HUES64 (cell line): Measurements from ENCODE around the gene ADARB2.

Source experiments
- H3K27ac ChIP-seq: 2 replicates; pipeline ENCODE4 v1.7.0; 2013; ENCODE audit warnings: low read depth, low read length, inconsistent platforms
- H3K27me3 ChIP-seq: 2 replicates; pipeline ENCODE4 v1.6.1; 2013; ENCODE audit warnings: mild to moderate bottlenecking, low read length; ENCODE audit not compliant: insufficient read depth
- H3K36me3 ChIP-seq: 2 replicates; pipeline ENCODE4 v1.6.1; 2013; ENCODE audit warnings: mild to moderate bottlenecking, low read length; ENCODE audit not compliant: insufficient read depth
- H3K4me1 ChIP-seq: 2 replicates; pipeline ENCODE4 v1.6.1; 2013; ENCODE audit warnings: mild to moderate bottlenecking, low read length, moderate library complexity; ENCODE audit not compliant: insufficient read depth
- H3K4me3 ChIP-seq: 2 replicates; pipeline ENCODE4 v1.5.1; 2013; ENCODE audit warnings: mild to moderate bottlenecking, low read length, moderate library complexity
- H3K9ac ChIP-seq: 2 replicates; pipeline ENCODE4 v1.6.1; 2013; ENCODE audit warnings: mild to moderate bottlenecking, low read depth, low read length
- H3K9me3 ChIP-seq: 2 replicates; pipeline ENCODE4 v1.6.1; 2013; ENCODE audit warnings: low read depth, low read length; ENCODE audit not compliant: insufficient read depth
- WGBS: fragments of 150-250, 120-280 bp; methylation state at CpG from one replicate; pipeline ENCODE4 v1.1.7; 2013; ENCODE audit warnings: missing lambda C conversion rate; 5-methylcytosine and 5-hydroxymethylcytosine counted together

ADARB2 gene

DNA sequence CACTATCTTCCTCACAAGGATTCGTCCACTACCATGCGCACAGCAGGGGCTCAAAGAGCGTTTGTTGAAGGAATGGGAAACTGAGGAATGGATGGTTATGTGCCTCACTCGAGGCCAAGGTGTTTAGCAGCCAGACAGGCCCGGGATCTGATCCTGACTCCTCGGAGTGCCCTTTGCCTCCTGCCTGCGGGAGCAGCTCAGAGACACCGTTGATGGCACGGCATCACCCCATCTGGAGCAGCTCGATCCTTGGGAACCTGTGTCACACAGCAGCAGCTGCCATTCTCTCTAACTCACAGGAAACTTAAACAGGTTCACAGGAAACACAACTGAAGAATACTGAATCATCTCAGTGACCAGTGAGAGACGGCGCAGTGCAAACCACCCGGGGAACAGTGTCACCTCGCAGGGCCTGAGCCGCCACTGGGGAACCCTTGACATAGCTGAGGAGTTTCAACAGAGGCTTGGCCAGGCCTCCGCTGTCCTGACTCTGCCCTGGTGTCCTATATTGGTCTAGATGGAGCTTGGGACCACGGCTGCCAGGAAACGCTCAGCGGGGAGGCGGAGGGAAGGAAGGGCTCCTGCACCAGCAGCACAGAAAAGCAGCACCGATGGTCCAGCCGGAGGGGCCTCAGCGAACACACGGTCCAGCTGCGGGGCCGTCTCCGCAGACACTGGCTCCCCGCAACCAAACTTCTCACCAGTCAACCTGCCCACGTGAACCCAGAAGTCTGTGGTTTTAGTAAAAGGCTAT lies 169.4 kb downstream of the ADARB2 start:
- H3K4me3 ChIP-seq: no peak overlapping the region
- no peak overlapping the region for H3K9ac ChIP-seq
- 92% methylated on average over 28 of the region's 29 CpGs for WGBS
- H3K9me3 ChIP-seq: no peaks in the 10 kb centered on the region
- no peak overlapping the region for H3K27ac ChIP-seq
- no peaks in the 10 kb centered on the region for H3K4me1 ChIP-seq
- H3K27me3 ChIP-seq: no peaks in the 10 kb centered on the region
- no peaks in the 10 kb centered on the region for H3K36me3 ChIP-seq

DNA sequence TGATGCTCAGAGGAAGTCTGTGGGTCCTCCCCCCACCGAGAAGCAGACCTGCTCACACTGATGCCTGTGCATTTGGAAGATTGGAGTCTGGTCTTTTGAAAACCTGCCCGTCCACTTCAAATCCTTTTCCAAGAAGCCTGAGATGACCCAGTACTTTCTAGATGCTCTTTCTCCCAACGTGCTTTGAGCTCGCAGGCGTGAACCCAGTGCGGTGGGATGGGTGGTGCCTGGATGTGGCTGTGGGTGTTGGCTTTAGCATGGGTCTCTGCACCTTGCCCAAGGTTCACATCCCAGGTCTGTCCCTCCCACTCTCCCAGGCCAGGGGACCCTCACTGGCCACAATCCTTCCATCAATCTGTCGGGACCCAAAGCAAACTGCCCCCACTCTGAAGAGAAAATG lies 170.2 kb downstream of the ADARB2 start:
- H3K9me3 ChIP-seq: no peaks in the 10 kb centered on the region
- no peaks in the 10 kb centered on the region for H3K4me1 ChIP-seq
- no peak overlapping the region for H3K27ac ChIP-seq
- H3K36me3 ChIP-seq: no peaks in the 10 kb centered on the region
- no peaks in the 10 kb centered on the region for H3K27me3 ChIP-seq
- H3K9ac ChIP-seq: no peak overlapping the region
- 90% methylated on average over 4 of the region's 7 CpGs for WGBS
- H3K4me3 ChIP-seq: no peak overlapping the region

DNA sequence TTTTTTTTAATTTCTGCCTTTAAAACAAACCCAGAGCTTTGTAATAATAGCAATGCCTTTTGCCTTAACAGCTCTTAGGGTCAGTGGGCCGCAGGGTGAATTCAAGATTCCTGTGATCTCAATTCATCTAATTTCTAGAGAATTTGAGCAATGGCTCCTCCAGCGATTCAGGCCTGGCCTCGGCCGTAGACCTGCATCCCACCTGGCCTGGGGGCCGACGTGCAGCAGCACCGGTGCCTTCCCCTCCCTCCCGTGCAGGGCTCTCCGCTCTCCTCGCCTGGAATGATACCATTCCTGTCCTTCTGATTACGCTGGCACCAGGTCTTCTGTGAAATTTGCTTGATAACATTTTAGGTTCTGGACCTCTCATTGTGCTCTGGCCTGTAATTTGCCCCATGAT lies 172.5 kb downstream of the ADARB2 start:
- Histone ChIP-seq H3K27me3 (no peaks in the 10 kb centered on the region), H3K36me3 (no peaks in the 10 kb centered on the region), H3K27ac (no peak overlapping the region), H3K4me3 (no peak overlapping the region), H3K4me1 (no peaks in the 10 kb centered on the region), H3K9me3 (no peaks in the 10 kb centered on the region), H3K9ac (no peak overlapping the region)
- 96% methylated on average over 11 of the region's 11 CpGs for WGBS

DNA sequence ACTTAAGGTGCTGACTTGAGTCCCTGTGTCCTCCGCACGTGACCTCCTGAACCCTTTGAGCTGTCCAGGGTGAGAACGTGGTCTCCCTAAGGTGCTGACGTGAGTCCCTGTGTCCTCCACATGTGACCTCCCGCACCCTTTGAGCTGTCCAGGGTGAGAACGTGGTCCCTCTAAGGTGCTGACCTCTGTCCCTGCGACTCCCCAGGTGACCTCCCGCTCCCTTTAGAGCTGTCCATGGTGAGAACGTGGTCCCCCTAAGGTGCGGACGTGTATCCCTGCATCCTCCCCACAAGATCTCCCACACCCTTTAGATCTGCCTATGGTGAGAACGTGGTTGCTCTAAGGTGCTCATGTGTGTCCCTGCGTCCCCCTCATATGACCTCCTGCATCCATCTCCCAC lies 174.3 kb downstream of the ADARB2 start:
- no peaks in the 10 kb centered on the region for H3K4me1 ChIP-seq
- no peaks in the 10 kb centered on the region for H3K36me3 ChIP-seq
- no peak overlapping the region for H3K27ac ChIP-seq
- no peaks in the 10 kb centered on the region for H3K27me3 ChIP-seq
- H3K9ac ChIP-seq: no peak overlapping the region
- H3K9me3 ChIP-seq: no peaks in the 10 kb centered on the region
- 87% methylated on average over 13 of the region's 13 CpGs for WGBS
- no peak overlapping the region for H3K4me3 ChIP-seq

DNA sequence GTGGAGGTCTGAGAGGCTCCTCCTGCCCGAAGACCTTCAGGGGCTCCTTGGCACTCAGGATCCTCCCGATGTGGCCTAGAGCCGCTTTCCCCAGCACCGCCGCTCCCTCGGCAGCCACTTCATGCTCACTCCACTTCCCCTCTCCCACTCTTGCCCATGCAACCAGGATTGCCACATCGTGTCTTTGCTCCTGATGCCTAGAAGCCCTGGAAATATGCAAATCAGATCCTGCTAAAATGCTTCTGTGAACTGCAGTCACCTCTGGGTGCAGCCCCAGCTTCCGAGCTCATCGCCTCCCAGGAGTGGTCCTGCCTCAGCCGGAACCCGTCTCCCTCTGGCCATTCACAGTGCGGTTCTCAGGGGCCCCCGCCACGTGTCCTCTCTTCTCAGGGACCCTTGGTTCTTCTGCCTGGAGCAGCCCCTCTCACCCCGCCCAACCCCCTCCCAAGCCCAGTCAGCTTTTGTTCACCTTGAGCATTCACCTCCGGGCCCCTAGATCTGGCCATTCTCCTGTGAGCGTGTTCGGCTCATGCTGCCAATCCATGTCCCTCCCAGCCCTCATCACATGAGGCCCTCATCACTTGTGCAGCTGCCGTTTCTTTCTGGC lies 175.5 kb downstream of the ADARB2 start:
- WGBS: 90% methylated on average over 19 of the region's 19 CpGs
- H3K36me3 ChIP-seq: no peaks in the 10 kb centered on the region

DNA sequence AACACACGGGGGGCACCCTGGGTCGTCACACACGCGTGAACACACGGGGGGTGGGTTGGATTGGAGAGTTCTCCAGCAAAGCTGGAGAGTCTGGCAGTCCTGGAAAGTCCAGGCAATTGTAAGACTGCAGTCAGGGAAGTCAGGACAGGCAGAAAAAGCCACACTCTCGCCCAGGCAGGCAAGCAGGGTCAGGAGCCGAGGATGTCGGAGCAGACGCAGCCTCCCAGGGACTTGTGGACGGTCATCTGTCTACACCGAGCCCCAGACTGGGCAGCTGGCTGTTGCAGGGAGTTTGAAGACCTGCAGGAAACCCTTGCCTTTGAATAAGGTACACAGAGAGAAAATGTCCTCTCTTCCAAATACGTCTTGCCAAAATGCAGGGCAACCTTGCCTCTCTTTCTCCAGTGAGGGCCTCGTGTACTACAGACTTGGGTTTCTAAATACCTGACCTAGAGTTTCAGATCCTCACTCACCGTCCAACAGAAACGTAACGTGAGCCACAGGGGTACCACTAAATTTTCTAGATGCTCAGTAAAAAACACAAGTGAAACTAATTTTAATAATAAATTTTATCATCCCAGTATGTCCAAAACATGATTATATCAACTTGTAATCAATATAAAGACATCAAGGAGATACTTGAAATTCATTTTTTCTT lies 176.7 kb downstream of the ADARB2 start:
- no peaks in the 10 kb centered on the region for H3K27me3 ChIP-seq

More for the DNA sequence above, 175.5 kb downstream of the ADARB2 start:
- Histone ChIP-seq H3K27ac (no peak overlapping the region), H3K4me3 (no peak overlapping the region), H3K9me3 (no peaks in the 10 kb centered on the region), H3K27me3 (no peaks in the 10 kb centered on the region), H3K9ac (no peak overlapping the region), H3K4me1 (no peaks in the 10 kb centered on the region)

DNA sequence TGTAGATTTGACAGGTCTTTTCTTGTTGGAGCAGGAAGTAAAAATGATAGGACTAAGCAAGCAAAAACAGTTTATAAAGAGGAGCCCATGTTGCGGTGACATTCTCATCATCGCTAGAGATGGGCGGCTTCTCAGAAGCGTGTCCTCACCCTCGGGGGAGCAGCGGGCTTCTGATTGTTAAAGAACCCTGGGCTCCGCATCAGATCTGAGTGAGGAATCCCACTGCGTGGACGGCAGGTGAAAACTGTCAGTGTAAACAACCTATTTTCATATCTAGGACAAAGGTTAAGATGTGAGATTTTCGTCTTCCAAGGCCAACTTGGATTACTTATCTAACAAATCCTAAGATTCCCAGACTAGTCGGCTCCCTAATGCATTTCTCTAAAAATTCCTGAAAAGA lies 177.6 kb downstream of the ADARB2 start:
- Histone ChIP-seq H3K27ac (no peak overlapping the region), H3K9me3 (no peaks in the 10 kb centered on the region), H3K27me3 (no peaks in the 10 kb centered on the region), H3K4me3 (no peak overlapping the region), H3K9ac (no peak overlapping the region), H3K4me1 (no peaks in the 10 kb centered on the region), H3K36me3 (no peaks in the 10 kb centered on the region)
- 53% methylated on average over 11 of the region's 11 CpGs for WGBS

More for the DNA sequence above, 176.7 kb downstream of the ADARB2 start:
- no peaks in the 10 kb centered on the region for H3K36me3 ChIP-seq
- 85% methylated on average over 16 of the region's 16 CpGs for WGBS
- H3K4me3 ChIP-seq: no peak overlapping the region
- no peaks in the 10 kb centered on the region for H3K9me3 ChIP-seq
- no peak overlapping the region for H3K9ac ChIP-seq
- no peaks in the 10 kb centered on the region for H3K4me1 ChIP-seq
- H3K27ac ChIP-seq: no peak overlapping the region

DNA sequence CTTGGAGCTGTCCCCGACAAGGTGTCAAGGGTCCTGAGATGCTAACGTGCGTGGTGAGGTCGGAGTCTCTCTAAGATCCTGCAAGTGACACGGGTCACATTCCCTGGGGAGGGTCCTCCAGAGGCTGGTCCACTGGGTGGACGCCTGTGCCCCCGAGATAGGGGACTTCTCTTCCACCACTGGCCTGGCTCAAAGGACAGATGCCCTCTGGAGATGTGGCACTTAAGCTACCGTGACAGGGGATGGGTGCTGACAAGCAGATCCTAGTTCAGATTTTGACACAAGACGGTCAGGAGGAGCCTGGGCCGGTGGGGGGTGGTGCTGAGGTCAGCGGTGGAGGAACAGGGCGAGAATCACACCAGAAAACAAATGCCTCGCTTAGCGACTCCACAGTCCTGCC lies 178.0 kb downstream of the ADARB2 start:
- 74% methylated on average over 14 of the region's 14 CpGs for WGBS
- no peaks in the 10 kb centered on the region for H3K27me3 ChIP-seq
- no peaks in the 10 kb centered on the region for H3K36me3 ChIP-seq
- no peak overlapping the region for H3K9ac ChIP-seq
- H3K9me3 ChIP-seq: no peaks in the 10 kb centered on the region
- H3K4me3 ChIP-seq: no peak overlapping the region
- H3K4me1 ChIP-seq: no peaks in the 10 kb centered on the region
- H3K27ac ChIP-seq: no peak overlapping the region

DNA sequence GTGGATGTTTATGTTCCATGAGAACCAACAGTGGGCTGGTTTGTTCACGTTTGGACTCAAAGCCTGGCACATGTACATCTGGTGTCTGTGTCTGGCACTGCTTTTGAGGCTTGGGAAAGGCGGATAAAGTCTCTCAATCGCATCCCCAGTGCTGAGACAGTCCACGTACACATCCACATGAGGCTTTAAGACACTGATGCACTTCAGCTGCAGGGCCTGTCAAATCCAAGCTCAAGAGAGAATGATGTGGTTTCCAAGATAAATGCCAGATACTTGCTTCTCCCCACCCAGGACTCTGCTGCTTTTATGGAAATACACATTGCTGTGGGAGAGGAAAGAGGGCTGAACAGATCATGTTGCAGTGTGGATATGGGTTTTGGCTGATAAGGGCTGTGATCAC lies 178.4 kb downstream of the ADARB2 start:
- Histone ChIP-seq H3K4me3 (no peak overlapping the region), H3K9ac (no peak overlapping the region), H3K9me3 (no peaks in the 10 kb centered on the region), H3K4me1 (no peaks in the 10 kb centered on the region), H3K27me3 (no peaks in the 10 kb centered on the region), H3K36me3 (no peaks in the 10 kb centered on the region), H3K27ac (no peak overlapping the region)
- WGBS: 96% methylated on average over 4 of the region's 4 CpGs

DNA sequence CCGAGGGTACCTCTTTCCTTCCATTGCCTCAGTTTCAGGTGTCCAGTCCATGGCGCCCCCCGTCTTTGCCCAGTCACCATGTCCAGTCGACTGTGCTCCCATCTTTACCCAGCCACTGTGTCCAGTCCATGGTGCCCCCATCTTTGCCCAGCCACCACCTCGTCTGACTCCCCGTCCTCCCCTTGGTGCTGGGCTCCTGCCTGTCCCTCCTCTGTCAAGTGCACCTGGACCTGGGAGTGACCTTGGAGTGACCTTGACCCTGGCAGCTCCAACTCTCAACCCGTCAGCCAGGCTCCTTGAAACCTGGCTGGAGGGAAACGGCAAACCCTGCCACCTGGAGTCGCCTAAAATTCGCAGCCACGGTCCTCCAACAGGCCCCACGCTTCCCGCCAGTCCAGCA lies 180.2 kb downstream of the ADARB2 start:
- no peaks in the 10 kb centered on the region for H3K36me3 ChIP-seq
- no peaks in the 10 kb centered on the region for H3K27me3 ChIP-seq
- WGBS: 83% methylated on average over 13 of the region's 13 CpGs
- H3K9ac ChIP-seq: no peak overlapping the region
- no peaks in the 10 kb centered on the region for H3K4me1 ChIP-seq
- H3K4me3 ChIP-seq: no peak overlapping the region
- H3K9me3 ChIP-seq: no peaks in the 10 kb centered on the region
- H3K27ac ChIP-seq: no peak overlapping the region

DNA sequence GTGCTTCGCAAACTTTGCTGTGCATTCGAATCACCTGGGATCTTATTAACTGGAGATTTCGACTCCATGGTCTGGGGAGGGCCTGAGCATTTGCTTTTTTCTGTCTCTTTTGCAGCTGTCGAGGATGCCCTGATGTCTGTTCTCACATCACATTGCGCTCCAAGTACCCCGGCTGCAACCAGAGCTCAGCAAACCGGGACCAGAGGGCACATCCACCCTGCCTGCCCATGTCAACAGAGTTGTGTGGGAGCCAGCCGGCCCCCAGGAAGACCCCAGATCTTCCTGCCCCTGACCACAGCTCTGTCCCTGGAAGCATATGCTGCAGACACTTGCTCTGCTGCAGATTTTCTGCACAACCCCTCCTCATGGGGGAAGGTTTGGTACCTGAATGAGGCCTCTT lies 180.8 kb downstream of the ADARB2 start:
- Histone ChIP-seq H3K9ac (no peak overlapping the region), H3K9me3 (no peaks in the 10 kb centered on the region), H3K4me3 (no peak overlapping the region), H3K36me3 (no peaks in the 10 kb centered on the region), H3K27ac (no peak overlapping the region), H3K4me1 (no peaks in the 10 kb centered on the region), H3K27me3 (no peaks in the 10 kb centered on the region)
- WGBS: 96% methylated on average over 8 of the region's 8 CpGs
